ENCODE data around the gene NUPR1. TPM values are rescaled to one million over a fixed set of nuclear protein-coding genes. Genes with fewer than 3 reads are reported as not detected.
"Not testable (repeated sequence)": the region's sequence is repeated elsewhere in the genome, so short reads cannot be mapped to it uniquely, and the experiment has no call there.

NUPR1 gene
- total and polyA plus RNA-seq, 7 experiments from 2014 or later: 0.05 to 0.11 TPM; not detected in 5

DNA sequence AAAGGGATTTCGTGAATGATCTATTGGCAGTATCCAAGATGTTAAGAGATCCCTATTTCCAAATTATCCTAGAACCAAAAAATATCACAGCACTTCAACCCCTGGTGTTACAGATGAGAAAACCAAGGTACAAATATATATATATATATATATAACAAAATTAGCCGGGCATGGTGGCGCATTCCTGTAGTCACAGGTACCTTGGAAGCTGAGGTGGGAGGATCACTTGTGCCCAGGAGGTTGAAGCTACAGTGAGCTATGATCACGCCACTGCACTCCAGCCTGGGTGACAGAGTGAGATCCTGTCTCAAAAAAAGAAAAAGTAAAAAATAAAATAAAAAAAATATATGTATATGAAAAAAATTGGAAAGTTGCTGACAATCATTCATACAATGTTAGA is 46.3 kb downstream of the NUPR1 start:
- Mint-ChIP-seq H3K4me1 (peaks cover 43 to 77% (median 64%) of the 10 kb centered on the region in 7 donors), H3K36me3 (peaks cover 0 to 22% (median 4%) of the 10 kb centered on the region in 5 donors)
- POLR2A ChIA-PET: interaction anchor here (0.6 to 5.2 kb wide), 12 partner anchors 13 to 1628 kb away, joined by 3 to 72 read pairs (median 4); partner anchors contain the start of gene SGF29

DNA sequence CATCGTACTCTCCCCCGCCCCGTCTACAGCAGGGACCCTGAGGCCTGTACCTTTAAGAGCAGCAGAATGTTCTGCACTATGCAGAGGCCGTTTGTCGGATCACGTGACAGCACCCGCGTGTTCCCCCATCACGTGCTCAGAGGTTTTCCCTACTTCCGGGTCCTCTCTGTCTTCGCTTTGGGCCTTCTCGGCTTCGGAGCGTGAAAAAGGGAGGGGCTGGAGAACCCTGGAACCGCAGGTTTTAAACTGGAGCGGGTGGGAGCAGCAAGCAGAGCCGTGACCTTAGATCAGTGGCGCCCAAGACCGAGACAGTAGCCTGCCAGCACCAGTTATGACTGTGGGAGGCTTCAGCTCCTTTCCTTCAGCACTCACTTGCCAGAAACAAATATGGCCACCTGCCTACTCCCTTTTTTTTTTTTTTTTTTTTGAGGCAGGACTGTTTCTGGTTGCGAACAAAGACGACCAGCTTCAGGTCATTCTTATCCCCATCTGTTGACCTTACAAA is 46.8 kb downstream of the NUPR1 start, which contains the start of gene CLN3:
CLN3 (minus strand) TSS at position 105 of the 505 bp plus-strand sequence. CDS start 315 bp downstream, outside the sequence.
- Histone ChIP-seq H3K27me3 (ENCODE audit: control insufficient read depth in 2 of 2, insufficient read depth in 2 of 2, low read length in 2 of 2) (no peaks in the 10 kb centered on the region), H3K27ac (ENCODE audit: low read depth, low read length) (peak within 1 kb of the TSS; percentile 95), H3K9me3 (ENCODE audit: control insufficient read depth in 2 of 3, low read length in 3 of 3) (no peaks in the 10 kb centered on the region), H3K36me3 (ENCODE audit: control insufficient read depth in 2 of 3, insufficient read depth in 3 of 3, low read length in 3 of 3) (peaks cover 9 to 31% (median 17%) of the 10 kb centered on the region in 3 experiments), H3K4me1 (ENCODE audit: control insufficient read depth in 2 of 2, insufficient read depth in 2 of 2, low read length in 2 of 2) (peaks cover 31 to 40% of the 10 kb centered on the region in 2 donors), H3K4me3 (ENCODE audit: low read length) (peak within 1 kb of the TSS; percentile 98)
- Mint-ChIP-seq H3K4me1 (peaks cover 41 to 77% (median 62%) of the 10 kb centered on the region in 7 donors), H3K27me3 (no peaks in the 10 kb centered on the region), H3K27ac (peak within 1 kb of the TSS; percentile 99 to 100 (median 100)), H3K4me3 (peak within 1 kb of the TSS; percentile 95 to 100 (median 98)), H3K9me3 (peaks cover 0 to 4% (median 0%) of the 10 kb centered on the region in 11 donors), H3K36me3 (peaks cover 0 to 20% (median 4%) of the 10 kb centered on the region in 5 donors)
- POLR2A ChIA-PET: interaction anchor here (0.6 to 5.2 kb wide), 12 partner anchors 12 to 1629 kb away, joined by 3 to 72 read pairs (median 4); partner anchors contain the start of gene SGF29
- DNase-seq: peak; percentile 73 to 95 (median 93)
- intact Hi-C loops (cut with micrococcal nuclease): loop anchor here in 1 of 2 donors (1.0 to 10.0 kb wide), 6 partner anchors 62 to 353 kb away; partner anchors contain the start of genes SBK1, TUFM and XPO6
- peak; percentile 78 for ATAC-seq
- CTCF ChIA-PET: interaction anchor here (0.6 to 2.2 kb wide), 7 partner anchors 8 to 212 kb away, joined by 3 to 10 read pairs (median 3); no protein-coding TSS in a partner anchor

More for the DNA sequence above, 46.3 kb downstream of the NUPR1 start:
- DNase-seq: no peak
- peak overlapping the region; percentile 95 to 100 (median 98) for H3K4me3 Mint-ChIP-seq
- peak overlapping the region; percentile 98 for H3K4me3 ChIP-seq (ENCODE audit: low read length)
- H3K27me3 ChIP-seq (ENCODE audit: control insufficient read depth in 2 of 2, insufficient read depth in 2 of 2, low read length in 2 of 2): no peaks in the 10 kb centered on the region
- H3K36me3 ChIP-seq (ENCODE audit: control insufficient read depth in 2 of 3, insufficient read depth in 3 of 3, low read length in 3 of 3): peaks cover 7 to 26% (median 13%) of the 10 kb centered on the region in 3 experiments
- H3K27ac ChIP-seq (ENCODE audit: low read depth, low read length): peak overlapping the region; percentile 95
- no peak for ATAC-seq
- peaks cover 31 to 40% of the 10 kb centered on the region in 2 donors for H3K4me1 ChIP-seq (ENCODE audit: control insufficient read depth in 2 of 2, insufficient read depth in 2 of 2, low read length in 2 of 2)
- CTCF ChIA-PET: interaction anchor here (0.5 to 1.7 kb wide), 5 partner anchors 9 to 212 kb away, joined by 3 to 9 read pairs (median 3); no protein-coding TSS in a partner anchor
- H3K27ac Mint-ChIP-seq: peak overlapping the region; percentile 99 to 100 (median 100)
- H3K27me3 Mint-ChIP-seq: no peaks in the 10 kb centered on the region
- H3K9me3 ChIP-seq (ENCODE audit: control insufficient read depth in 2 of 3, low read length in 3 of 3): no peaks in the 10 kb centered on the region
- intact Hi-C loops (cut with micrococcal nuclease): loop anchor here in 1 of 2 donors (1.0 to 10.0 kb wide), 6 partner anchors 62 to 352 kb away; partner anchors contain the start of genes SBK1, TUFM and XPO6
- H3K9me3 Mint-ChIP-seq: peaks cover 0 to 4% (median 0%) of the 10 kb centered on the region in 11 donors

DNA sequence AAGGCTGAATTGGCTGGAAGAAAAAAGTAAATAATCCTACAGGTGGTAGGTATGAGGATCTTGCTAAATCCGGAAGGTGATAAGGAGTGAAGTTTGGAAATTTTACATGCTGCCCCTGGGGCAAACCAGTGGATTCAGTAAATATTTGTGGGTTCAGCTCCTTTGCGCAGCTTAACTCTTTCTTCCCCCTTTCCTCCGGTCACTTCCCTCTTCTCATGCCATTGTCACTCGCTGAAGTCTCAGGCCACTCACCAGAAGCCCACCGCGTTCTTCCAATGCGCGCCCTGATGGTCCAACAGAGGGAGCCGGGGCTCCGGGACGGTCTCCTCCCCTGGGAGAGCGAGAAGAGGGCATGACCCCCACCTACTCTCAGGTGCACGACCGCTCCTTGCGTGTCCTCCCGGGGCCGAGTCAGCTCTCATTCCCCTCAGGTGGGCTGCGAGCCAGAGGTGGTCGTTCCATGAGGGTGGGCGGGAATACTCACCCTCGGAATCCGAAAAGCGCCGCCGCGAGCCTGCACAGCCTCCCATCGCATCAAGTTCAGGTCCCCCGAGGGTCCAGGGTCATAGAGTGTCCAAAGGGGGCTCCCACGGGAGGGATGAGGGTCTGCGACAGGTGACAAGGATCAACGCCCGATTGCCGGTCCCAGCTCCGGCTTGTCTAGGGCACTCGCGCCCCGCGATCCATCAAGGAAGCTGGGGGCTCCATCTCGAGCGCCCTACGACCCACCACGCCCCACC is 47.4 kb downstream of the NUPR1 start:
- H3K4me1 ChIP-seq (ENCODE audit: control insufficient read depth in 2 of 2, insufficient read depth in 2 of 2, low read length in 2 of 2): peaks cover 31 to 37% of the 10 kb centered on the region in 2 donors
- peak overlapping the region; percentile 95 to 100 (median 98) for H3K4me3 Mint-ChIP-seq
- ChIA-PET POLR2A (interaction anchor here (0.7 to 5.2 kb wide), 9 partner anchors 12 to 66 kb away, joined by 3 to 72 read pairs (median 4); partner anchors contain the start of gene SGF29), CTCF (interaction anchor here (0.6 to 2.2 kb wide), 6 partner anchors 15 to 175 kb away, joined by 3 to 10 read pairs (median 4); partner anchors contain the start of gene SGF29)
- H3K27me3 Mint-ChIP-seq: no peaks in the 10 kb centered on the region
- H3K36me3 Mint-ChIP-seq: peaks cover 0 to 19% (median 4%) of the 10 kb centered on the region in 5 donors
- H3K9me3 ChIP-seq (ENCODE audit: control insufficient read depth in 2 of 3, low read length in 3 of 3): no peaks in the 10 kb centered on the region
- peak overlapping the region; percentile 98 for H3K4me3 ChIP-seq (ENCODE audit: low read length)
- DNase-seq: peak in 1 of 9 donors; percentile 10
- H3K27ac ChIP-seq (ENCODE audit: low read depth, low read length): peak overlapping the region; percentile 95
- H3K9me3 Mint-ChIP-seq: peaks cover 0 to 4% (median 0%) of the 10 kb centered on the region in 11 donors
- intact Hi-C loops (cut with micrococcal nuclease): loop anchor here in 1 of 2 donors (10.0 kb wide), 3 partner anchors 277 to 353 kb away; partner anchors contain the start of genes TUFM and XPO6
- H3K27me3 ChIP-seq (ENCODE audit: control insufficient read depth in 2 of 2, insufficient read depth in 2 of 2, low read length in 2 of 2): no peaks in the 10 kb centered on the region
- peak overlapping the region; percentile 99 to 100 (median 100) for H3K27ac Mint-ChIP-seq
- no peak for ATAC-seq
- peaks cover 9 to 35% (median 18%) of the 10 kb centered on the region in 3 experiments for H3K36me3 ChIP-seq (ENCODE audit: control insufficient read depth in 2 of 3, insufficient read depth in 3 of 3, low read length in 3 of 3)
- H3K4me1 Mint-ChIP-seq: peaks cover 35 to 72% (median 56%) of the 10 kb centered on the region in 7 donors

DNA sequence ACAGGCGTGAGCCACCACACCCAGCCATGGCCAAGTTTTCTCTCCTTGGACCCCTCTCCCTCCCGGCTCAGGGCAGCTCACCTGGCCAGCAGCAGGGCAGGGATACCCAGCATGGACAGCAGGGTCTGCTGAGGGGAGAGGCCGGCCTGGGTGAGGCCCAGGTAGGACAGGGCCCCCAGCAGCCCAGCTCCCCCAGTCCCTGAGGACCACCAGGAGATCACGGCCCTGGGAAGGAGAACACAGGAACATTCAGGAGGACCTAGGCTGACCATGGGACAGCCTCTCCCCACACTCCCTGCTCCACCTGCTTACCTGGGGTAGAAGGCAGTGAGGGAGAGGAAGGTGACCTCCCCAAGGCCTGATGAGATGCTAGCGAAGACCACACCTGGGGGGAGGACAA is 52.5 kb downstream of the NUPR1 start:
- peaks cover 0 to 39% (median 3%) of the 10 kb centered on the region in 5 donors for H3K36me3 Mint-ChIP-seq
- H3K9me3 Mint-ChIP-seq: no peaks in the 10 kb centered on the region
- Histone ChIP-seq H3K4me1 (ENCODE audit: control insufficient read depth in 2 of 2, insufficient read depth in 2 of 2, low read length in 2 of 2) (peaks cover 0 to 4% of the 10 kb centered on the region in 2 donors), H3K4me3 (ENCODE audit: low read length) (no peak overlapping the region), H3K9me3 (ENCODE audit: control insufficient read depth in 2 of 3, low read length in 3 of 3) (no peaks in the 10 kb centered on the region), H3K27ac (ENCODE audit: low read depth, low read length) (no peak overlapping the region), H3K36me3 (ENCODE audit: control insufficient read depth in 2 of 3, insufficient read depth in 3 of 3, low read length in 3 of 3) (peaks cover 16 to 70% (median 43%) of the 10 kb centered on the region in 3 experiments), H3K27me3 (ENCODE audit: control insufficient read depth in 2 of 2, insufficient read depth in 2 of 2, low read length in 2 of 2) (no peaks in the 10 kb centered on the region)
- peaks cover 10 to 28% (median 20%) of the 10 kb centered on the region in 7 donors for H3K4me1 Mint-ChIP-seq
- no peak overlapping the region for H3K4me3 Mint-ChIP-seq
- ATAC-seq (no peak), DNase-seq (no peak)
- H3K27me3 Mint-ChIP-seq: no peaks in the 10 kb centered on the region
- ChIA-PET POLR2A (no interaction called here), CTCF (interaction anchor here (1.5 kb wide), 1 partner anchor 64 kb away, joined by 3 read pairs; no protein-coding TSS in a partner anchor)
- peak overlapping the region in 1 of 9 donors; percentile 38 for H3K27ac Mint-ChIP-seq
- intact Hi-C loops (cut with micrococcal nuclease): no loop called here

DNA sequence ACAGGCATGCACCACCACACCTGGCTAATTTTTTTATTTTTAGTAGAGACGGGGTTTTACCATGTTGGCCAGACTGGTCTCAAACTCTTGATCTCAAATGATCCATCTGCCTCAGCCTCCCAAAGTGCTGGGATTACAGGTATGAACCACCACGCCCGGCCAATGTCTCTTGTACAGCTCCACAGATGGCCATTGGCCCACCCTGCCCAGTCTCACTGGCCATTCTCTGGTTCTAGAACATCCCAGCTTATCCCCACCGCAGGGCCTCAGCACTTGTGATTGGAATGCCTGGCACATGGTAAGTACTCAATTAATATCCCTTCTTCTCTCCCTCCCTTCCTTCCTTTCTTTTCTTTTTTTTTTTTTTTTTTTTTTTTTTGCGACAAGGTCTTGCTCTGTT is 55.4 kb downstream of the NUPR1 start:
- Mint-ChIP-seq H3K27ac (peak overlapping the region in 3 of 9 donors; percentile 18 to 47 (median 28)), H3K36me3 (peaks cover 0 to 37% (median 3%) of the 10 kb centered on the region in 5 donors), H3K4me1 (peaks cover 2 to 15% (median 9%) of the 10 kb centered on the region in 7 donors)
- peaks cover 22 to 82% (median 34%) of the 10 kb centered on the region in 3 experiments for H3K36me3 ChIP-seq (ENCODE audit: control insufficient read depth in 2 of 3, insufficient read depth in 3 of 3, low read length in 3 of 3)
- H3K4me1 ChIP-seq (ENCODE audit: control insufficient read depth in 2 of 2, insufficient read depth in 2 of 2, low read length in 2 of 2); ATAC-seq; intact Hi-C loops (cut with micrococcal nuclease); H3K9me3 ChIP-seq (ENCODE audit: control insufficient read depth in 2 of 3, low read length in 3 of 3); DNase-seq; H3K9me3 Mint-ChIP-seq; H3K4me3 ChIP-seq (ENCODE audit: low read length); H3K27ac ChIP-seq (ENCODE audit: low read depth, low read length); H3K27me3 Mint-ChIP-seq; H3K4me3 Mint-ChIP-seq; H3K27me3 ChIP-seq (ENCODE audit: control insufficient read depth in 2 of 2, insufficient read depth in 2 of 2, low read length in 2 of 2): not testable (repeated sequence)
- POLR2A ChIA-PET: interaction anchor here (1.3 to 1.4 kb wide), 2 partner anchors 11 to 13 kb away, joined by 4 read pairs; partner anchors contain the start of gene APOBR
- CTCF ChIA-PET: interaction anchor here (0.5 kb wide), 1 partner anchor 9 kb away, joined by 3 read pairs; the partner anchor contains the start of gene CLN3
